Mucosa of stomach (tissue), 1 donor: ENCODE data around the gene FHIT.
"Not testable (repeated sequence)": the region's sequence is repeated elsewhere in the genome, so short reads cannot be mapped to it uniquely, and the experiment has no call there.

Source experiments
- H3K27me3 ChIP-seq: one replicate; pipeline ENCODE4 v1.7.0; 2013; ENCODE audit warnings: mild to moderate bottlenecking, low read length; ENCODE audit not compliant: control insufficient read depth, insufficient read depth
- H3K36me3 ChIP-seq: one replicate; pipeline ENCODE4 v1.7.0; 2013; ENCODE audit warnings: low read length; ENCODE audit not compliant: control insufficient read depth, insufficient read depth
- H3K4me1 ChIP-seq: one replicate; pipeline ENCODE4 v1.7.0; 2013; ENCODE audit warnings: mild to moderate bottlenecking, low read length; ENCODE audit not compliant: control insufficient read depth, insufficient read depth
- H3K4me3 ChIP-seq: one replicate; pipeline ENCODE4 v1.7.0; 2013; ENCODE audit warnings: low read length
- H3K9ac ChIP-seq: one replicate; pipeline ENCODE4 v1.7.0; 2013; ENCODE audit warnings: mild to moderate bottlenecking, low read length, moderate library complexity
- H3K9me3 ChIP-seq: one replicate; pipeline ENCODE4 v1.7.0; 2013; ENCODE audit warnings: mild to moderate bottlenecking, low read length, moderate library complexity; ENCODE audit not compliant: control insufficient read depth
- donor health status: Pancreatic carcinoma.

Gene FHIT

GRCh38 chr3:60675424-60675823, 575.8 kb downstream of the FHIT start:
- H3K4me1 ChIP-seq: no peaks in the 10 kb centered on the region
- no peak overlapping the region for H3K9ac ChIP-seq
- no peaks in the 10 kb centered on the region for H3K27me3 ChIP-seq
- H3K9me3 ChIP-seq: no peaks in the 10 kb centered on the region
- H3K4me3 ChIP-seq: no peak overlapping the region
- no peaks in the 10 kb centered on the region for H3K36me3 ChIP-seq

DNA sequence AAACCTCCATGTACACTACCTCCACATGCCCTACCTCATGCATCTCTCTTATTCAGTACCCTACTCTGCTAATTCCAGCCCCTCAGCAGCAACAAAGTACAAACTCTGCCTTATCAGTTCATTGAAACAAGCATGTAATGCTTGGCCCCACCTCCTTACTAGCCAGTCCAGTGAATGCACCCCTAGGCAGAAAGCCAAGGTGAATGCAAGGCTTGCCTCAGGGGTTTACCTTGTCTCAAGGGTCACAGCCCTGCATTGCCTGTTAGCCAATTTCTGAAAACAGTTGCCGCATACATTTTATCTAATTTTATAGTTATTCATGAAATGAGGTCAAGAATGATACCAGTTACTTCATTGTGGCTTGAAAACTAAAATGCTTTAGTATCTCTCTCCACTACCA, 576.4 kb downstream of the FHIT start:
- Histone ChIP-seq H3K9me3 (no peaks in the 10 kb centered on the region), H3K4me1 (no peaks in the 10 kb centered on the region), H3K27me3 (no peaks in the 10 kb centered on the region), H3K36me3 (no peaks in the 10 kb centered on the region), H3K9ac (no peak overlapping the region), H3K4me3 (no peak overlapping the region)

DNA sequence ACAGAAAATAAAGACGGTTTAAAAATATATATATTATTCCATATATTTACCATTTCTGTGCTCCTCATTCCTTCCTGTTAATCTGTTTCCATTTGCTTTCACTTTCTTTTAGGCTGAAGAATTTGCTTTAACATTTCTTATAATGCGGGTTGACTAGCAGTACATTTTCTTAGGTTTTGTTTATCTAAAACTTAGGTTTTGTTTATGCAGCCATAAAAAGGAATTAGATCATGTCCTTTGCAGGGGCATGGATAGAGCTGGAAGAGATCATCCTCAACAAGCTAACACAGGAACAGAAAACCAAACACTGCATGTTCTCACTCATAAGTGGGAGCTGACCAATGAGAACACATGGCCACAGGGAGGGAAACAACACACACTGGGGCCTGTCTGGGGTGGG, 578.1 kb downstream of the FHIT start:
- H3K9me3 ChIP-seq: no peaks in the 10 kb centered on the region
- H3K4me3 ChIP-seq: no peak overlapping the region
- H3K9ac ChIP-seq: no peak overlapping the region
- no peaks in the 10 kb centered on the region for H3K4me1 ChIP-seq
- no peaks in the 10 kb centered on the region for H3K27me3 ChIP-seq
- H3K36me3 ChIP-seq: no peaks in the 10 kb centered on the region

DNA sequence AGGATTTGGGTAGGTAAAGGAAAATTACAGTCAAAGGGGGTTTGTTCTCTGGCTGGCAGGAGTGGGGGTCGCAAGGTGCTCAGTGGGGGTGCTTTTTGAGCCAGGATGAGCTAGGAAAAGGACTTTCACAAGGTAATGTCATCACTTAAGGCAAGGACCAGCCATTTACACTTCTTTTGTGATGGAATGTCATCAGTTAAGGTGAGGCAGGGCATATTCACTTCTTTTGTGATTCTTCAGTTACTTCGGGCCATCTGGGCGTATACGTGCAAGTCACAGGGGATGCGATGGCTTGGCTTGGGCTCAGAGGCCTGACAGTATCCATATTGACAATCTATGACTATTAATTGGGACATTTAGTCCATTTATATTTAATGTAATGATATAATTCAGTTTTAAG, 578.9 kb downstream of the FHIT start:
- not testable (repeated sequence) for H3K27me3 ChIP-seq, H3K9ac ChIP-seq, H3K9me3 ChIP-seq, H3K36me3 ChIP-seq, H3K4me3 ChIP-seq, H3K4me1 ChIP-seq

DNA sequence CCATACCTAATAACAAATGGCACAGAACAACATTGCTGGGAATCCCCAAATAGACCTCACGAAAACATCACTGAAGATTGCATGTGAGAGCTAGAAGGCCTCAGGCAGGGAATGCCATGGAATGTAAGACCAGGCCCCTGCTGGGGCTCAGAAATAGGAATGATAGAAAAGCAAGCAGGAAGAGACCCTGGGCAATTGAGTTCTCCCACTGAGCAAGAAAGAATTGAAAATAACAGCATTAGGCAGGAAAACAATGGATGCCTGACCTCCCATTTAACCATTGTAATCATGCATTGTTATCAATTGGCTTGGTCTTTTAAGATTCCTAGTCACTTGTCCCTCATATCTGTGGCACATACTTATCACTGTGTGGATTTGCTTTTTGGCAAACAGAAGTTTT, 581.6 kb downstream of the FHIT start:
- Histone ChIP-seq H3K36me3 (no peaks in the 10 kb centered on the region), H3K9ac (no peak overlapping the region), H3K4me3 (no peak overlapping the region), H3K4me1 (no peaks in the 10 kb centered on the region), H3K27me3 (no peaks in the 10 kb centered on the region), H3K9me3 (no peaks in the 10 kb centered on the region)

DNA sequence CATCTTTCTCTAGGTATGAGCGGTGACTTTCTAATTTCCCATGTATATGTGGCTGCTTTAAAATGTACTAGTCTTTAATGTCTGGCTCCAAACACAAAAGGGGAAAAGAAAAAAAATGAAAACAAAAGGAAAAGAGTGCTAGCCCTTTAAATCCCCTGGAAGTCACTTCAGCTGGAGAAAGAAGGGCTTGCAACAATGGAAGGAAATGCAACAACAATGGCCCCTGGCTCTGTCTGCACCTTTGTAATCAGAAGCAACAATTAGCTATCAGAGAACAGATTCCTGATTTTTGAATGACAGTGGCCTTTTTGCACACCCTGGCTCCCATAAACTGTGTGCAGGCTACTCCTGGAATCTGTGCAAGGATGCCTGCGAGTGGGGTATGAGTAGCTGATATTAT, 591.2 kb downstream of the FHIT start:
- Histone ChIP-seq H3K27me3 (no peaks in the 10 kb centered on the region), H3K9ac (no peak overlapping the region), H3K4me3 (no peak overlapping the region), H3K36me3 (no peaks in the 10 kb centered on the region), H3K9me3 (no peaks in the 10 kb centered on the region), H3K4me1 (no peaks in the 10 kb centered on the region)

- Histone ChIP-seq H3K4me3 (no peak overlapping the region), H3K9me3 (no peaks in the 10 kb centered on the region), H3K27me3 (no peaks in the 10 kb centered on the region), H3K36me3 (no peaks in the 10 kb centered on the region), H3K9ac (no peak overlapping the region), H3K4me1 (no peaks in the 10 kb centered on the region)
Measured at GRCh38 chr3:60659098-60659497, 592.2 kb downstream of the FHIT start.

GRCh38 chr3:60657972-60658371, 593.3 kb downstream of the FHIT start:
- Histone ChIP-seq H3K4me1 (no peaks in the 10 kb centered on the region), H3K27me3 (no peaks in the 10 kb centered on the region), H3K9ac (no peak overlapping the region), H3K9me3 (no peaks in the 10 kb centered on the region), H3K36me3 (no peaks in the 10 kb centered on the region), H3K4me3 (no peak overlapping the region)

- H3K4me1 ChIP-seq: no peaks in the 10 kb centered on the region
Measured at GRCh38 chr3:60652829-60653228, 598.4 kb downstream of the FHIT start.

DNA sequence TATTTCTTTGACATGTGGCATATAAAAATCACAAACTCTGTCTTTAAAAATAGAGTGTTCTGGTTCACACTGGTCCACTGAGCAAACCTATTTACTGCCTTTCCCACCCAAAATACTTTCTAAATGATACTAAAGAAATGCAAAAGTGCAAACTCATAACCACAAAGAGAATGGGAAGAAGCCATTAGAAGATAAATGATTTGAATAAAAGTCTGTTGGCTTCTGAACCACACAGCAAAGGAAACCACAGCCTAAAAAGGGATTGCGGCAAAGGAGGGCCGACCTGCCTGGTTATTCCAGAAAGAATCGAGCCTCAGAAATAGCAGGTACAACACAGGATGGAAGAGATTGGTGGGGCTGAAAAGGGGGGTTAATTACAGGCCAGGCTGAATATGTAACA, 599.5 kb downstream of the FHIT start:
- H3K27me3 ChIP-seq: no peaks in the 10 kb centered on the region
- no peaks in the 10 kb centered on the region for H3K9me3 ChIP-seq
- H3K9ac ChIP-seq: no peak overlapping the region
- H3K4me3 ChIP-seq: no peak overlapping the region
- no peaks in the 10 kb centered on the region for H3K36me3 ChIP-seq
- no peaks in the 10 kb centered on the region for H3K4me1 ChIP-seq

More at GRCh38 chr3:60652829-60653228, 598.4 kb downstream of the FHIT start:
- no peak overlapping the region for H3K9ac ChIP-seq
- H3K36me3 ChIP-seq: no peaks in the 10 kb centered on the region
- no peaks in the 10 kb centered on the region for H3K27me3 ChIP-seq
- no peaks in the 10 kb centered on the region for H3K9me3 ChIP-seq
- H3K4me3 ChIP-seq: no peak overlapping the region

DNA sequence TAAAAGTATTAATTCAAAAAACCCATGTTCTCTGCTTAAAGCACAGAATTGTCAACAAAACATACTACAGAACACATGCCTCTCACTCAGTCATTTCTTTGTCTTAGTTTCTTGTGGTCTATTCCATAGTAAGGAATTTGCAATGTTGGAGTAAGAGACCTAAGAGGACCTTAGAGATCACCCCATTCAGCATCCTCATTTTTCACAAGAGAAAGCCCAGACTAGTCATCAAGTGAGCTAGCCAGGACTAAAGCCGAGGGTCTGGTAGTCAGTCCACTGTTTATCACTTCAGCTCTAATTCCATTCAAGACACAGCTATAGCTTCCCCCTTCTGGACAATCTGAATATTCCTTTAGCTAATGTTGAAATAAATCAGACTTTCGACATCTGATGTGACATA, 601.1 kb downstream of the FHIT start:
- Histone ChIP-seq H3K9me3 (no peaks in the 10 kb centered on the region), H3K36me3 (no peaks in the 10 kb centered on the region), H3K4me3 (no peak overlapping the region), H3K27me3 (no peaks in the 10 kb centered on the region), H3K9ac (no peak overlapping the region), H3K4me1 (no peaks in the 10 kb centered on the region)

GRCh38 chr3:60645801-60646200, 605.5 kb downstream of the FHIT start:
- Histone ChIP-seq H3K27me3 (no peaks in the 10 kb centered on the region), H3K4me1 (no peaks in the 10 kb centered on the region)

GRCh38 chr3:60643831-60644230, 607.4 kb downstream of the FHIT start:
- Histone ChIP-seq H3K36me3 (no peaks in the 10 kb centered on the region), H3K4me3 (no peak overlapping the region), H3K9me3 (no peaks in the 10 kb centered on the region), H3K4me1 (no peaks in the 10 kb centered on the region), H3K27me3 (no peaks in the 10 kb centered on the region), H3K9ac (no peak overlapping the region)

More at GRCh38 chr3:60645801-60646200, 605.5 kb downstream of the FHIT start:
- no peaks in the 10 kb centered on the region for H3K9me3 ChIP-seq
- H3K36me3 ChIP-seq: no peaks in the 10 kb centered on the region
- H3K4me3 ChIP-seq: no peak overlapping the region
- no peak overlapping the region for H3K9ac ChIP-seq
